K562 (cell line): ENCODE results near the gene PKHD1. TPM values are rescaled to one million over a fixed set of nuclear protein-coding genes. Genes with fewer than 3 reads are reported as not detected.

ENCODE experiments used
- ATAC-seq: fragments of 200-7000 bp; cut with Tn5 transposase; 3 replicates; pipeline ENCODE4 v1.9.1; 2020; ENCODE audit warnings: moderate library complexity
- BruUV-seq: library from RNA; stranded (reverse); fragments of 400-500 nt; replicated peaks from 2 replicates; lab custom pipeline; 2021; lab: Mats Ljungman, UMichigan
- CTCF ChIA-PET: fragments of 300-600 bp; formaldehyde crosslinking; extraction: SDS; loops from one replicate; lab custom pipeline; 2021; ENCODE audit warnings: low intra/inter-chr PET ratio; lab: Yijun Ruan, JAX
- POLR2A ChIA-PET: fragments of 300-600, 350-650 bp; sonication (Branson Sonifier 250); formaldehyde crosslinking; extraction: SDS; loops from one replicate; lab custom pipeline; 2021; ENCODE audit warnings: antibody characterized with exemption, inconsistent platforms; lab: Yijun Ruan, JAX
- DNase-seq, 4 experiments: peaks; one replicate each; pipeline versions ENCODE4 v3.0.0 to v3.0.0-alpha.2; 2011 to 2018; ENCODE audit warnings: low spot score in 3 of 4, mixed read lengths in 3 of 4; ENCODE audit errors: extremely low read depth in 1 of 4
- FAIRE-seq: peaks from 2 replicates; lab custom pipeline; 2011; peaks lifted over from hg19 to GRCh38; lab: Jason Lieb, UNC
- H2AFZ ChIP-seq: 2 replicates; pipeline ENCODE4 v1.6.0; 2011; ENCODE audit warnings: low read depth, low read length, control low read depth, inconsistent platforms
- H3K27ac ChIP-seq: fragments of 200-600 bp; 3 replicates; pipeline ENCODE4 v1.8.0; 2011; ENCODE audit warnings: low read depth, mild to moderate bottlenecking, control low read depth, inconsistent platforms, low read length, moderate library complexity, mixed read lengths; ENCODE audit errors: extremely low read depth
- H3K27me3 ChIP-seq, 2 experiments: fragments of 300-600 bp in 1 of 2; 2 replicates in 1 of 2; 3 replicates in 1 of 2; pipeline versions ENCODE4 v1.6.0 to v1.8.0; 2011; ENCODE audit warnings: inconsistent platforms in 2 of 2, low read length in 2 of 2, mild to moderate bottlenecking in 1 of 2, mixed read lengths in 1 of 2, moderate library complexity in 1 of 2; ENCODE audit not compliant: control insufficient read depth in 2 of 2, insufficient read depth in 2 of 2
- H3K36me3 ChIP-seq: fragments of 300-600 bp; 3 replicates; pipeline ENCODE4 v1.8.0; 2011; ENCODE audit warnings: mild to moderate bottlenecking, low read length, inconsistent platforms; ENCODE audit not compliant: control insufficient read depth, insufficient read depth
- H3K4me1 ChIP-seq, 2 experiments: fragments of 200-600 bp in 1 of 2; replicated peaks in 1 of 2; 2 replicates in 1 of 2; 3 replicates in 1 of 2; pipeline versions ENCODE4 v1.5.1 to v1.8.0; 2011; ENCODE audit warnings: inconsistent platforms in 2 of 2, low read length in 2 of 2, mild to moderate bottlenecking in 1 of 2, mixed read lengths in 1 of 2, moderate library complexity in 1 of 2; ENCODE audit not compliant: control insufficient read depth in 2 of 2, insufficient read depth in 2 of 2
- H3K4me2 ChIP-seq: 2 replicates; pipeline ENCODE4 v1.6.1; 2011; ENCODE audit warnings: low read length, control low read depth, inconsistent platforms, mixed read lengths; ENCODE audit not compliant: insufficient read depth
- H3K4me3 ChIP-seq: fragments of 200-600 bp; sonication (generic), shearing (Covaris generic); 2 replicates; pipeline ENCODE4 v1.5.1; 2016; ENCODE audit warnings: control low read depth, inconsistent platforms
- H3K79me2 ChIP-seq: fragments of 200-600 bp; 3 replicates; pipeline ENCODE4 v1.8.0; 2011; ENCODE audit warnings: low read length, inconsistent platforms; ENCODE audit not compliant: control insufficient read depth, insufficient read depth
- H3K9ac ChIP-seq, 2 experiments: 2 replicates each; pipeline versions ENCODE4 v1.6.0 to v1.6.1; 2011; ENCODE audit warnings: low read depth in 2 of 2, low read length in 2 of 2, control low read depth in 1 of 2, inconsistent platforms in 1 of 2, mild to moderate bottlenecking in 1 of 2, mixed read lengths in 1 of 2; ENCODE audit not compliant: insufficient read depth in 1 of 2
- H3K9me1 ChIP-seq: one replicate; pipeline ENCODE4 v1.6.0; 2011; ENCODE audit warnings: inconsistent platforms, mild to moderate bottlenecking, low read length, moderate library complexity; ENCODE audit not compliant: control insufficient read depth, insufficient read depth
- H3K9me3 ChIP-seq: replicated peaks from 2 replicates; pipeline ENCODE4 v1.5.1; 2011; ENCODE audit warnings: low read depth, low read length, inconsistent platforms; ENCODE audit not compliant: control insufficient read depth, insufficient read depth
- H4K20me1 ChIP-seq: replicated peaks from 2 replicates; pipeline ENCODE4 v1.6.1; 2011; ENCODE audit warnings: low read length, inconsistent platforms, mixed read lengths; ENCODE audit not compliant: control insufficient read depth, insufficient read depth
- C11orf30 ChIP-seq: fragments of 450-650 bp; IDR thresholded peaks from 2 replicates; pipeline ENCODE4 v1.6.1; 2016; ENCODE audit warnings: low read depth, mild to moderate bottlenecking
- CGGBP1 ChIP-seq: fragments of 250-450 bp; sonication (Bioruptor Pico); IDR thresholded peaks from 2 replicates; pipeline ENCODE4 v1.9.0; 2021; ENCODE audit warnings: mild to moderate bottlenecking
- MEIS2 ChIP-seq: fragments of 450-650 bp; IDR thresholded peaks from 2 replicates; pipeline ENCODE4 v1.6.1; 2014; ENCODE audit warnings: mild to moderate bottlenecking; ENCODE audit not compliant: partially characterized antibody
- NBN ChIP-seq: fragments of 450-650 bp; IDR thresholded peaks from 2 replicates; pipeline ENCODE4 v1.6.1; 2016; ENCODE audit warnings: low read depth, mild to moderate bottlenecking
- RBBP5 ChIP-seq: fragments of 200-600 bp; sonication (generic); IDR thresholded peaks from 2 replicates; pipeline ENCODE4 v1.6.1; 2012; ENCODE audit warnings: borderline replicate concordance, mild to moderate bottlenecking, low read length, control low read depth, inconsistent platforms; ENCODE audit not compliant: insufficient read depth, poor library complexity, severe bottlenecking
- SFPQ ChIP-seq: fragments of 200-400 bp; formaldehyde crosslinking; IDR thresholded peaks from 2 replicates; pipeline ENCODE4 v1.6.1; 2017; ENCODE audit warnings: mild to moderate bottlenecking, low read depth, low read length, moderate library complexity
- WGBS: fragments of 100-300 bp; shearing (Covaris generic); methylation state at CpG from one replicate; pipeline ENCODE4 v1.1.6; 2016; ENCODE audit warnings: low coverage, mixed read lengths; ENCODE audit not compliant: insufficient coverage; ENCODE audit errors: missing lambda C conversion rate; 5-methylcytosine and 5-hydroxymethylcytosine counted together
- in situ Hi-C: fragments of 300-500 bp; cut with MboI; formaldehyde crosslinking; loops from 4 replicates; pipeline ENCODE4 v1.15.0; 2018; ENCODE audit warnings: inconsistent platforms, mixed read lengths
- intact Hi-C: fragments of 100-400 bp; cut with micrococcal nuclease; formaldehyde crosslinking; loops from 2 replicates; pipeline ENCODE4 v1.14.2; 2022
- polyA plus RNA-seq, 8 experiments: library from polyadenylated mRNA; depleted of rRNA in 4 of 8; stranded (reverse) in 5 of 8; unstranded in 3 of 8; fragments of >200 nt; fragmentation: Nextera tagmentation in 2 of 8; fragmentation: Illumina TruSeq in 1 of 8; extraction: Ambion mirVana in 2 of 8; extraction: Trizol in 1 of 8; gene quantifications; 2 replicates each; pipeline versions ENCODE4 v1.2.1 to v1.2.3, GENCODE V29; 2011 to 2014; ENCODE audit warnings: inconsistent platforms in 1 of 8, missing spikeins in 1 of 8
- total RNA-seq, 7 experiments: library from RNA; depleted of rRNA in 6 of 7; stranded (reverse); fragments of >200 nt in 6 of 7; fragmentation: Illumina TruSeq in 2 of 7; extraction: Trizol in 2 of 7; gene quantifications; 2 replicates each; pipeline versions ENCODE4 v1.2.1 to v1.2.3, GENCODE V29; 2011 to 2021; ENCODE audit warnings: low replicate concordance in 1 of 7
- TF ChIP-seq, protein P1 (sequence below): fragments of 250-450 bp; sonication (Bioruptor Pico); IDR thresholded peaks from 2 replicates; pipeline ENCODE4 v1.5.0; 2021; ENCODE audit warnings: mild to moderate bottlenecking, moderate library complexity

Gene PKHD1
- total and polyA plus RNA-seq, 9 of the 15 experiments (the other 6 are each of a cell fraction or from before 2014, with no cell fraction given): 0.01 to 0.04 (median 0.01) TPM; not detected in 6

- Histone ChIP-seq H3K9ac (no peak overlapping the region), H4K20me1 (no peaks in the 10 kb centered on the region), H3K9me1 (no peaks in the 10 kb centered on the region), H3K4me3 (no peak overlapping the region), H3K27me3 (no peaks in the 10 kb centered on the region), H3K27ac (no peak overlapping the region), H3K9me3 (0 out of 2 replicates have a peak, but pooled peaks cover 1% of the 10 kb centered on the region), H3K4me2 (no peak overlapping the region), H3K4me1 (no peaks in the 10 kb centered on the region), H3K36me3 (no peaks in the 10 kb centered on the region), H3K79me2 (no peaks in the 10 kb centered on the region), H2AFZ (no peak overlapping the region)
- no peak for DNase-seq
- no TSS peak for BruUV-seq
- ChIA-PET POLR2A (no interaction called here), CTCF (no interaction called here)
- intact Hi-C loops: no loop called here
- no peak for ATAC-seq
- FAIRE-seq: no peak
- no peak for TF ChIP-seq MEIS2
- no peak for TF ChIP-seq RBBP5
- TF ChIP-seq C11orf30: no peak
- TF ChIP-seq NBN: no peak
- no peak for TF ChIP-seq CGGBP1 (CRISPR knock-in tag)
- TF ChIP-seq SFPQ: no peak
- TF ChIP-seq, protein P1, sequence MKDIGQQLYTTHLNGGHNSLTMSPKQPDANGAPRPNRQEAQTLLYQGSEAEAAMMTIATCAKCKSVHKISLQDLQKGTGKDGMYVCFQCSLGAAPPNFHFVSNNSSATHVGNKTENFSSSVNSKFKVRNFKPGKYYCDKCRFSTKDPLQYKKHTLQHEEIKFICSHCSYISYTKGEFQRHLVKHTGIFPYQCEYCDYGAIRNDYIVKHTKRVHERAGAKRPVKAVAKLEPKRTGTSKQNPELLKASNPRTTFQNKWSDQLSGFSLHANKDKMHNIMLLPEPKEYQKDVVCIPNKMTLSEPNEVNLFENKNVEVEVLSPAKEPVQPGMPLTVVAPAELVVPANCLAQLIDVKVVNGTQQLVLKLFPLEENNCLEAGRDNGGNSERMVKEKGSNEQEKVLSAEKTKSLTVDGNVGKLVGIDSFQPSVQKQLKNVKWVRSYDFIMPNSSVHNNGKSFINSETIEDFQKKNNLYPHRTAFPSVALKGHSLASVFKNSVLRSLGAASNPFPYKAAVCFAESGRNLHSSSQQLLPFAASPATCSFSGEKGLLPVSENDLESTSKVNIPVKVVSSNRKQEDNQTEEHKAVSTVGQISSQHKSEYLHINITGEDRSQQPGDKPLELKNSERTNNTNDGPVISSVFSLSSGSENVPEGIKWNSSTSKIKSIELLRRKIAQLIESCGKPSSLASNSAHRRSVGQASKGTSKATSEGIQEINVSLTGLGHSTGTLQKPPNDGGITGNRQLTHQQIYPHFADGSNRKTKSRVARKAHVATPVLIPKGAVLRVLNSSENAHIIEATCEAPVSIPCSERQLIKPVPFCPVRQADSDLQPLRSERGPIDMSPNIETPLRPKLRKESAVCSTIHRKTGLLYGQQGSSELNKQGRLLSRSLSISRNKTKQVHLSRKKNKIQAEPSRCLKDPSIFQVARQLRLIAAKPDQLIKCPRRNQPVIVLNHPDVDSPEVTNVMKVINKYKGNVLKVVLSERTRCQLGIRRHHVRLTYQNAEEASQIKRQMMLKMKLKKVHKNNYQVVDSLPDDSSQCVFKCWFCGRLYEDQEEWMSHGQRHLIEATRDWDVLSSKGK (CRISPR knock-in tag): no peak
- in situ Hi-C loops: no loop called here
- 0% methylated on average over 1 of the region's 1 CpG for WGBS
Measured at GRCh38 chr6:51717477-51717876, 369.9 kb downstream of the PKHD1 start.
